Measurements from ENCODE around the gene CACFD1. TPM values are rescaled to one million over a fixed set of nuclear protein-coding genes. Genes with fewer than 3 reads are reported as not detected.
"Not testable (repeated sequence)": the region's sequence is repeated elsewhere in the genome, so short reads cannot be mapped to it uniquely, and the experiment has no call there.

Gene CACFD1
- total and polyA plus RNA-seq, 2 donors (not counting 3 experiments of a cell fraction or from before 2014, with no cell fraction given) = 9.7 to 11.5 TPM

DNA sequence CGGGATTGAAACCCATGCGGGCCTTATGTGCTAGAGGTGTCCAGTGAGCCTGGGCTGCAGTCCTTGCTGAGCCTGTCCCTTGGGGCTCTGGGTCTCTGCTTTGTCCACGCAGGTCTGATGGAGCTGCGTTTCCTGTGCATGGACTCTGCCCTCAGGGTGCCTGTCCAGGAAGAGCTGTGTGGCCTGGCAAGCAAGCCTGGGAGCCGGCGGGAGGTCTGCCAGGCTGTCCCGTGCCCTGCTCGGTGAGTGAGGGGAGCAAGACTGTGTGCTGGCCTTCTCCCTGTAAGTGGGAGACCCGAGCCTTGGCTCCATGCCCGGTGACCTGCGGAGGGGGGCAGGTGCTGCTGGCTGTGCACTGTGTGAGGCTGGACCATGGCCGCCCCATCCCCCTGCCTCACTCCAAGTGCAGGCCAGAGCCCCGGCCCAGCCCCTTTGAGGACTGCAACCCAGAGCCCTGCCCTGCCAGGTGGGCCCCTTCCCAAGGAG, 11.2 kb upstream of the CACFD1 start:
- no peak for FAIRE-seq
- Histone ChIP-seq H2AFZ (ENCODE audit: low read depth, low read length) (no peak overlapping the region), H3K27ac (ENCODE audit: insufficient read depth, low read depth, low read length) (no peak overlapping the region), H3K36me3 (ENCODE audit: control insufficient read depth in 2 of 2, extremely low read depth in 1 of 2, insufficient read depth in 2 of 2, low read length in 2 of 2) (no peaks in the 10 kb centered on the region), H3K27me3 (ENCODE audit: control insufficient read depth in 2 of 2, insufficient read depth in 2 of 2, low read length in 2 of 2) (no peaks in the 10 kb centered on the region), H3K9me1 (replicated peaks; ENCODE audit: control insufficient read depth, extremely low read depth, insufficient read depth, low read length) (no peaks in the 10 kb centered on the region), H4K20me1 (replicated peaks; ENCODE audit: control insufficient read depth, extremely low read depth, insufficient read depth, low read length) (no peaks in the 10 kb centered on the region), H3K4me3 (replicated peaks in 1 of 3; ENCODE audit: insufficient read depth in 1 of 3, low read depth in 1 of 3, low read length in 3 of 3) (no peak overlapping the region), H3K79me2 (ENCODE audit: control insufficient read depth, insufficient read depth, low read length) (no peaks in the 10 kb centered on the region), H3K4me1 (ENCODE audit: control insufficient read depth, extremely low read depth, insufficient read depth, low read length) (no peaks in the 10 kb centered on the region), H3K4me2 (ENCODE audit: insufficient read depth, low read length) (no peak overlapping the region), H3K9ac (replicated peaks; ENCODE audit: extremely low read depth, insufficient read depth, low read length) (no peak overlapping the region), H3K9me3 (replicated peaks; ENCODE audit: control insufficient read depth, insufficient read depth, low read length) (no peaks in the 10 kb centered on the region)
- intact Hi-C loops (cut with micrococcal nuclease) (no loop called here), dilution Hi-C loops (cut with MboI; ENCODE audit: extremely low pct_ligation_motif_present, low sequenced_read_pairs) (no loop called here)
- TF ChIP-seq EZH2 (IDR thresholded peaks at IDR 0.05; ENCODE audit: borderline replicate concordance, low read depth, low read length, severe bottlenecking) = no peak
- TF ChIP-seq JUN (IDR thresholded peaks at IDR 0.05; ENCODE audit: borderline replicate concordance, insufficient read depth, insufficient read length, low read depth) = no peak
- BruUV-seq (replicated peaks) = no TSS peak
- no peak for DNase-seq (ENCODE audit: low read depth, low spot score)
- POLR2A ChIA-PET = no interaction called here
- CTCF ChIA-PET = no interaction called here

DNA sequence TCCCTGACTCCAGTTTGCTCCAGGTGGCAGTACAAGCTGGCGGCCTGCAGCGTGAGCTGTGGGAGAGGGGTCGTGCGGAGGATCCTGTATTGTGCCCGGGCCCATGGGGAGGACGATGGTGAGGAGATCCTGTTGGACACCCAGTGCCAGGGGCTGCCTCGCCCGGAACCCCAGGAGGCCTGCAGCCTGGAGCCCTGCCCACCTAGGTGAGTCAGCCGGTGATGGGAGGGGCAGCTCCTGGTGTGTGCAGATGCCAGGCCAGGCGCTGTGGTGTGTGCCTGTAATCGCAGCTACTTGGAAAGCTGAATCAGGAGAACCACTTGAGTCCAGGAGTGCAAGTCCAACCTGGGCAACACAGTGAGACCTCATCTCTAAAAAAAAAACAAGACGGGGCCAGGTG, 10.0 kb upstream of the CACFD1 start:
- ChIA-PET POLR2A (no interaction called here), CTCF (no interaction called here)
- Histone ChIP-seq H3K9ac (replicated peaks; ENCODE audit: extremely low read depth, insufficient read depth, low read length) (no peak overlapping the region), H3K79me2 (ENCODE audit: control insufficient read depth, insufficient read depth, low read length) (no peaks in the 10 kb centered on the region), H3K27me3 (ENCODE audit: control insufficient read depth in 2 of 2, insufficient read depth in 2 of 2, low read length in 2 of 2) (no peaks in the 10 kb centered on the region), H3K27ac (ENCODE audit: insufficient read depth, low read depth, low read length) (no peak overlapping the region), H3K9me1 (replicated peaks; ENCODE audit: control insufficient read depth, extremely low read depth, insufficient read depth, low read length) (no peaks in the 10 kb centered on the region), H3K9me3 (replicated peaks; ENCODE audit: control insufficient read depth, insufficient read depth, low read length) (no peaks in the 10 kb centered on the region), H4K20me1 (replicated peaks; ENCODE audit: control insufficient read depth, extremely low read depth, insufficient read depth, low read length) (no peaks in the 10 kb centered on the region), H3K4me3 (replicated peaks in 1 of 3; ENCODE audit: insufficient read depth in 1 of 3, low read depth in 1 of 3, low read length in 3 of 3) (no peak overlapping the region), H3K4me1 (ENCODE audit: control insufficient read depth, extremely low read depth, insufficient read depth, low read length) (no peaks in the 10 kb centered on the region), H2AFZ (ENCODE audit: low read depth, low read length) (no peak overlapping the region), H3K36me3 (ENCODE audit: control insufficient read depth in 2 of 2, extremely low read depth in 1 of 2, insufficient read depth in 2 of 2, low read length in 2 of 2) (no peaks in the 10 kb centered on the region), H3K4me2 (ENCODE audit: insufficient read depth, low read length) (no peak overlapping the region)
- FAIRE-seq (no peak), DNase-seq (ENCODE audit: low read depth, low spot score) (no peak)
- BruUV-seq (replicated peaks) = no TSS peak
- dilution Hi-C loops (cut with MboI; ENCODE audit: extremely low pct_ligation_motif_present, low sequenced_read_pairs) (no loop called here), intact Hi-C loops (cut with micrococcal nuclease) (no loop called here)
- TF ChIP-seq MYC (IDR thresholded peaks at IDR 0.05; ENCODE audit: low read depth, low read length) = no peak

DNA sequence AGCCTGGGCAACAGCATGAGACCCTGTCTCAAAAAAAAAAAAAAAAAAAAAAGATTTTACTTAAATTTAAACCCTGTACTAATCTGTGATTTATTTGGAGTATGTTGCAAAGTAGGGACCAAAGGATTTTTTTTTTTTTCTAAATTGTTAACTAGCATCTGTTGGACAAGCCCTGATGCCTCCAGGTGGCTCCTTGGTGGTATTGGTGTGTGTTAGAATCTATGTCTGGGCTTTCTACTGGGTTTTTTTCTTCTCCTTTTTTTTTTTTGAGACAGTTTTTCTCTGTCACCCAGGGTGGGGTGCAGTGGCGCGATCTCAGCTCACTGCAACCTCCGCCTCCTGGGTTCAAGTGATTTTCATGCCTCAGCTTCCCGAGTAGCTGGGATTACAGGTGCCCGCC, 7.9 kb upstream of the CACFD1 start:
- H3K27ac ChIP-seq (ENCODE audit: insufficient read depth, low read depth, low read length); H3K36me3 ChIP-seq (ENCODE audit: control insufficient read depth in 2 of 2, extremely low read depth in 1 of 2, insufficient read depth in 2 of 2, low read length in 2 of 2); H3K4me2 ChIP-seq (ENCODE audit: insufficient read depth, low read length); H3K4me3 ChIP-seq (replicated peaks in 1 of 3; ENCODE audit: insufficient read depth in 1 of 3, low read depth in 1 of 3, low read length in 3 of 3); H4K20me1 ChIP-seq (replicated peaks; ENCODE audit: control insufficient read depth, extremely low read depth, insufficient read depth, low read length); BruUV-seq (replicated peaks); H3K9me3 ChIP-seq (replicated peaks; ENCODE audit: control insufficient read depth, insufficient read depth, low read length); dilution Hi-C loops (cut with MboI; ENCODE audit: extremely low pct_ligation_motif_present, low sequenced_read_pairs); DNase-seq (ENCODE audit: low read depth, low spot score); CTCF ChIA-PET; intact Hi-C loops (cut with micrococcal nuclease); H3K9me1 ChIP-seq (replicated peaks; ENCODE audit: control insufficient read depth, extremely low read depth, insufficient read depth, low read length); H3K4me1 ChIP-seq (ENCODE audit: control insufficient read depth, extremely low read depth, insufficient read depth, low read length); FAIRE-seq; H2AFZ ChIP-seq (ENCODE audit: low read depth, low read length); H3K9ac ChIP-seq (replicated peaks; ENCODE audit: extremely low read depth, insufficient read depth, low read length); H3K27me3 ChIP-seq (ENCODE audit: control insufficient read depth in 2 of 2, insufficient read depth in 2 of 2, low read length in 2 of 2); POLR2A ChIA-PET; H3K79me2 ChIP-seq (ENCODE audit: control insufficient read depth, insufficient read depth, low read length): not testable (repeated sequence)

Data from endothelial cell of umbilical vein (primary cell).